HepG2 (cell line): ENCODE data around the gene HSD17B2. TPM values are rescaled to one million over a fixed set of nuclear protein-coding genes. Genes with fewer than 3 reads are reported as not detected.

Experiments used
- ATAC-seq: fragments of 200-7000 bp; cut with Tn5 transposase; 3 replicates; pipeline ENCODE4 v1.9.1; 2020; ENCODE audit warnings: mild to moderate bottlenecking, moderate library complexity
- BruUV-seq: library from RNA; stranded (reverse); fragments of 400-500 nt; replicated peaks from 2 replicates; lab custom pipeline; 2021; lab: Mats Ljungman, UMichigan
- CTCF ChIA-PET: fragments of 300-600 bp; formaldehyde crosslinking; extraction: SDS; loops from one replicate; lab custom pipeline; 2021; ENCODE audit warnings: low total read pairs, inconsistent platforms, low intra/inter-chr PET ratio; lab: Yijun Ruan, JAX
- POLR2A ChIA-PET: fragments of 350-600 bp; sonication (Branson Sonifier 250); formaldehyde crosslinking; loops from one replicate; lab custom pipeline; 2020; ENCODE audit warnings: antibody characterized with exemption, inconsistent platforms; lab: Yijun Ruan, JAX
- DNase-seq: peaks from one replicate; pipeline ENCODE4 v3.0.0-alpha.2; 2015; ENCODE audit warnings: low spot score
- FAIRE-seq: peaks from 3 replicates; lab custom pipeline; 2011; peaks lifted over from hg19 to GRCh38; lab: Jason Lieb, UNC
- H2AFZ ChIP-seq: one replicate; pipeline ENCODE4 v1.6.1; 2011; ENCODE audit warnings: low read length, inconsistent platforms
- H3K27ac ChIP-seq: fragments of 300-600 bp; 3 replicates; pipeline ENCODE4 v1.8.0; 2011; ENCODE audit warnings: mixed run types, mild to moderate bottlenecking, mixed read lengths, low read length, inconsistent platforms; ENCODE audit not compliant: insufficient read depth; ENCODE audit errors: extremely low read length
- H3K27me3 ChIP-seq, 2 experiments: fragments of 200-600 bp in 1 of 2; 2 replicates in 1 of 2; 3 replicates in 1 of 2; pipeline versions ENCODE4 v1.6.0 to v1.8.0; 2011; ENCODE audit warnings: low read length in 2 of 2, mild to moderate bottlenecking in 2 of 2, moderate library complexity in 2 of 2, inconsistent platforms in 1 of 2; ENCODE audit not compliant: insufficient read depth in 2 of 2, control insufficient read depth in 1 of 2
- H3K36me3 ChIP-seq, 2 experiments: fragments of 200-600 bp in 1 of 2; replicated peaks in 1 of 2; 2 replicates in 1 of 2; 3 replicates in 1 of 2; pipeline versions ENCODE4 v1.5.1 to v1.8.0; 2011; ENCODE audit warnings: low read length in 2 of 2, inconsistent platforms in 1 of 2; ENCODE audit not compliant: insufficient read depth in 2 of 2, control insufficient read depth in 1 of 2
- H3K4me1 ChIP-seq: 2 replicates; pipeline ENCODE4 v1.5.1; 2012; ENCODE audit warnings: low read length, inconsistent platforms; ENCODE audit not compliant: insufficient read depth
- H3K4me2 ChIP-seq: 2 replicates; pipeline ENCODE4 v1.6.0; 2011; ENCODE audit warnings: low read depth, low read length, inconsistent platforms
- H3K4me3 ChIP-seq, 3 experiments: fragments of 200-600 bp in 1 of 3; sonication (generic), shearing (Covaris generic) in 1 of 3; replicated peaks in 1 of 3; 2 replicates each; pipeline ENCODE4 v1.5.1; 2011 to 2016; ENCODE audit warnings: low read length in 3 of 3, inconsistent platforms in 2 of 3, low read depth in 2 of 3, mild to moderate bottlenecking in 2 of 3, control low read depth in 1 of 3, mixed read lengths in 1 of 3; ENCODE audit not compliant: insufficient read depth in 1 of 3
- H3K79me2 ChIP-seq: one replicate; pipeline ENCODE4 v1.6.1; 2011; ENCODE audit warnings: low read length, inconsistent platforms; ENCODE audit not compliant: insufficient read depth
- H3K9ac ChIP-seq: 2 replicates; pipeline ENCODE4 v1.6.0; 2011; ENCODE audit warnings: mild to moderate bottlenecking, low read depth, low read length, inconsistent platforms; ENCODE audit not compliant: insufficient read depth
- H3K9me3 ChIP-seq: 2 replicates; pipeline ENCODE4 v1.5.1; 2012; ENCODE audit warnings: mild to moderate bottlenecking, low read length
- H4K20me1 ChIP-seq: 2 replicates; pipeline ENCODE4 v1.6.0; 2011; ENCODE audit warnings: inconsistent platforms, mild to moderate bottlenecking, low read length, moderate library complexity; ENCODE audit not compliant: insufficient read depth
- CEBPB ChIP-seq: IDR thresholded peaks from 2 replicates; pipeline ENCODE4 v1.6.1; 2011; ENCODE audit warnings: low read depth, low read length, improper control_type of control experiment, borderline replicate concordance
- CERS6 ChIP-seq: sonication (generic); formaldehyde crosslinking; IDR thresholded peaks from 2 replicates; pipeline ENCODE4 v1.5.0; 2020; ENCODE audit warnings: missing genetic modification reagents
- ETV6 ChIP-seq: sonication (generic); formaldehyde crosslinking; conservative IDR thresholded peaks from 2 replicates; pipeline ENCODE4 v1.4.0; 2020; ENCODE audit warnings: missing genetic modification reagents
- IKZF4 ChIP-seq: sonication (generic); formaldehyde crosslinking; IDR thresholded peaks from 2 replicates; pipeline ENCODE4 v1.5.1; 2020; ENCODE audit warnings: borderline replicate concordance, mild to moderate bottlenecking, low read depth, missing genetic modification reagents; ENCODE audit errors: not compliant biosample characterization
- IRF1 ChIP-seq: sonication (generic); formaldehyde crosslinking; IDR thresholded peaks from 2 replicates; pipeline ENCODE4 v1.4.0; 2020; ENCODE audit warnings: low read depth, mild to moderate bottlenecking, missing genetic modification reagents
- MIXL1 ChIP-seq: IDR thresholded peaks from 2 replicates; pipeline ENCODE4 v1.6.1; 2016
- MYPOP ChIP-seq: sonication (generic); formaldehyde crosslinking; IDR thresholded peaks from 2 replicates; pipeline ENCODE4 v1.8.1; 2023; ENCODE audit warnings: mild to moderate bottlenecking, moderate library complexity, missing genetic modification reagents
- PAF1 ChIP-seq: IDR thresholded peaks from 2 replicates; pipeline ENCODE4 v1.6.1; 2016; ENCODE audit warnings: missing genetic modification reagents, missing compliant biosample characterization
- PBX3 ChIP-seq: sonication (generic); formaldehyde crosslinking; IDR thresholded peaks from 2 replicates; pipeline ENCODE4 v1.8.1; 2023; ENCODE audit warnings: missing genetic modification reagents, inconsistent platforms, borderline replicate concordance
- RBM39 ChIP-seq: fragments of 200-400 bp; formaldehyde crosslinking; IDR thresholded peaks from one replicate; pipeline ENCODE4 v1.6.1; 2018; ENCODE audit warnings: antibody characterized with exemption, mild to moderate bottlenecking, low read depth, low read length; ENCODE audit not compliant: poor library complexity, severe bottlenecking
- ZNF180 ChIP-seq: sonication (generic); formaldehyde crosslinking; IDR thresholded peaks from 2 replicates; pipeline ENCODE4 v1.4.0; 2020; ENCODE audit warnings: low read depth, missing genetic modification reagents, borderline replicate concordance
- ZNF564 ChIP-seq: sonication (generic); formaldehyde crosslinking; IDR thresholded peaks from 2 replicates; pipeline ENCODE4 v1.8.1; 2023; ENCODE audit warnings: mild to moderate bottlenecking, missing genetic modification reagents
- ZNF619 ChIP-seq: sonication (generic); formaldehyde crosslinking; IDR thresholded peaks from 2 replicates; pipeline ENCODE4 v1.4.0; 2020; ENCODE audit warnings: mild to moderate bottlenecking, missing genetic modification reagents
- ZNF740 ChIP-seq: sonication (generic); formaldehyde crosslinking; IDR thresholded peaks from 2 replicates; pipeline ENCODE4 v1.4.0; 2020; ENCODE audit warnings: missing genetic modification reagents
- ZSCAN12 ChIP-seq: sonication (generic); formaldehyde crosslinking; IDR thresholded peaks from 2 replicates; pipeline ENCODE4 v1.9.0; 2021; ENCODE audit warnings: mild to moderate bottlenecking, missing genetic modification reagents
- WGBS: methylation state at CpG from one replicate; pipeline ENCODE4 v1.1.6; 2017; ENCODE audit warnings: low lambda C conversion rate; 5-methylcytosine and 5-hydroxymethylcytosine counted together
- in situ Hi-C: cut with HindIII; loops from 2 replicates; pipeline ENCODE4 v1.10.0; 2017; ENCODE audit warnings: low pct_unique_long_range_greater_than_20kb; ENCODE audit not compliant: extremely low pct_ligation_motif_present
- intact Hi-C: fragments of 100-400 bp; cut with micrococcal nuclease; formaldehyde crosslinking; loops from one replicate; pipeline ENCODE4 v1.10.0; 2022; ENCODE audit not compliant: unreplicated experiment
- polyA plus RNA-seq, 8 experiments: library from polyadenylated mRNA; depleted of rRNA in 3 of 8; stranded (reverse) in 7 of 8; unstranded in 1 of 8; fragments of >200 nt; fragmentation: Illumina TruSeq in 4 of 8; extraction: Trizol in 4 of 8; gene quantifications; 2 replicates each; pipeline versions ENCODE4 v1.2.1 to v1.2.3, GENCODE V29; 2011 to 2016; ENCODE audit warnings: low read depth in 4 of 8, missing spikeins in 1 of 8, mixed read lengths in 1 of 8; ENCODE audit not compliant: insufficient read depth in 1 of 8
- total RNA-seq, 5 experiments: library from RNA; depleted of rRNA; stranded (reverse); fragments of >200 nt; fragmentation: Illumina TruSeq; extraction: Trizol; gene quantifications; 2 replicates each; pipeline ENCODE4 v1.2.3, GENCODE V29; 2016; ENCODE audit warnings: low read depth in 1 of 5

The HSD17B2 gene
- total and polyA plus RNA-seq, 2 of the 13 experiments (the other 11 are each of a cell fraction or from before 2014, with no cell fraction given): 26.3 to 69.3 TPM

- TF ChIP-seq PBX3 (CRISPR knock-in tag) (no peak), ZSCAN12 (CRISPR knock-in tag) (no peak)
These were observed 17.0 kb upstream of the HSD17B2 start (continued) for GRCh38 chr16:82017911-82018568.

GRCh38 chr16:82019535-82019934 lies 15.5 kb upstream of the HSD17B2 start:
- Histone ChIP-seq H3K36me3 (no peaks in the 10 kb centered on the region; a peak in 1 of 5 replicates), H3K4me2 (no peak overlapping the region), H3K79me2 (no peaks in the 10 kb centered on the region), H3K9ac (no peak overlapping the region), H3K9me3 (peaks cover 6% of the 10 kb centered on the region; the same call in 1 of the 2 replicates), H3K27ac (no peak overlapping the region), H4K20me1 (no peaks in the 10 kb centered on the region), H3K4me1 (no peaks in the 10 kb centered on the region; the same call in 1 of the 2 replicates), H3K27me3 (peaks cover 1 to 33% of the 10 kb centered on the region in 2 experiments; a peak in 3 of 5 replicates), H2AFZ (no peak overlapping the region), H3K4me3 (no peak overlapping the region)
- TF ChIP-seq ETV6 (CRISPR knock-in tag): no peak
- TF ChIP-seq PAF1 (CRISPR knock-in tag): no peak
- no peak for TF ChIP-seq MIXL1
- no peak for TF ChIP-seq CERS6 (CRISPR knock-in tag)
- no peak for TF ChIP-seq MYPOP (CRISPR knock-in tag)
- no peak for TF ChIP-seq ZNF564 (CRISPR knock-in tag)
- TF ChIP-seq IKZF4 (CRISPR knock-in tag): no peak
- TF ChIP-seq ZNF180 (CRISPR knock-in tag): no peak
- no peak for TF ChIP-seq ZNF740
- TF ChIP-seq RBM39: no peak
- no peak for TF ChIP-seq CEBPB
- TF ChIP-seq ZNF619 (CRISPR knock-in tag): no peak
- TF ChIP-seq IRF1 (CRISPR knock-in tag): no peak
- no TSS peak for BruUV-seq
- FAIRE-seq (no peak), DNase-seq (no peak), ATAC-seq (no peak)
- 3% methylated on average over 8 of the region's 8 CpGs for WGBS
- ChIA-PET CTCF (no interaction called here), POLR2A (no interaction called here)
- in situ Hi-C loops (no loop called here), intact Hi-C loops (no loop called here)
